H1 (cell line): Measurements from ENCODE around the gene SEMA3E. TPM values are rescaled to one million over a fixed set of nuclear protein-coding genes. Genes with fewer than 3 reads are reported as not detected.

Source experiments
- CTCF ChIA-PET: fragments of 300-600 bp; sonication (Branson Sonifier 250); formaldehyde crosslinking; loops from one replicate; lab custom pipeline; 2021; ENCODE audit not compliant: partially characterized antibody; lab: Charles Lee
- POLR2A ChIA-PET: fragments of 300-600 bp; sonication (Branson Sonifier 250); formaldehyde crosslinking; loops from one replicate; lab custom pipeline; 2021; ENCODE audit warnings: inconsistent platforms; ENCODE audit not compliant: partially characterized antibody; lab: Charles Lee
- DNase-seq, 2 experiments: peaks; one replicate each; pipeline versions ENCODE4 v3.0.0 to v3.0.0-alpha.2; 2010 to 2022; ENCODE audit warnings: low spot score in 2 of 2, low read depth in 1 of 2, mixed read lengths in 1 of 2
- FAIRE-seq: peaks from 2 replicates; lab custom pipeline; 2011; peaks lifted over from hg19 to GRCh38; lab: Jason Lieb, UNC
- H2AFZ ChIP-seq: 2 replicates; pipeline ENCODE4 v1.8.1; 2012; ENCODE audit warnings: low read length, inconsistent platforms
- H2AK5ac ChIP-seq: 2 replicates; pipeline ENCODE4 v1.6.1; 2013; ENCODE audit warnings: low read depth, low read length
- H2BK120ac ChIP-seq: replicated peaks from 2 replicates; pipeline ENCODE3; 2013; ENCODE audit warnings: low read depth, low read length, inconsistent platforms
- H2BK12ac ChIP-seq: 2 replicates; pipeline ENCODE4 v1.6.1; 2013; ENCODE audit warnings: low read depth, low read length
- H2BK15ac ChIP-seq: 2 replicates; pipeline ENCODE4 v1.6.1; 2013; ENCODE audit warnings: low read length
- H2BK20ac ChIP-seq: 2 replicates; pipeline ENCODE4 v1.6.1; 2013; ENCODE audit warnings: low read length
- H2BK5ac ChIP-seq: 2 replicates; pipeline ENCODE4 v1.6.1; 2013; ENCODE audit warnings: low read depth, low read length
- H3K14ac ChIP-seq: 2 replicates; pipeline ENCODE4 v1.6.1; 2013; ENCODE audit warnings: inconsistent platforms; ENCODE audit not compliant: insufficient read length
- H3K18ac ChIP-seq: 2 replicates; pipeline ENCODE4 v1.6.1; 2013; ENCODE audit warnings: low read length; ENCODE audit errors: extremely low read depth
- H3K23ac ChIP-seq: 2 replicates; pipeline ENCODE4 v1.6.1; 2013; ENCODE audit warnings: inconsistent platforms; ENCODE audit not compliant: insufficient read length
- H3K23me2 ChIP-seq: 2 replicates; pipeline ENCODE4 v1.6.1; 2013; ENCODE audit warnings: low read depth, low read length
- H3K27ac ChIP-seq: 2 replicates; pipeline ENCODE4 v1.6.1; 2011; ENCODE audit warnings: low read depth, low read length, inconsistent platforms
- H3K27me3 ChIP-seq, 4 experiments: replicated peaks in 1 of 4; 1 replicate in 1 of 4; 2 replicates in 3 of 4; pipeline versions ENCODE4 v1.6.1 to v1.8.1; 2011 to 2013; ENCODE audit warnings: low read length in 3 of 4, mild to moderate bottlenecking in 3 of 4, inconsistent platforms in 2 of 4, mixed read lengths in 2 of 4, moderate library complexity in 1 of 4; ENCODE audit not compliant: control insufficient read depth in 3 of 4, insufficient read depth in 3 of 4; ENCODE audit errors: extremely low read depth in 1 of 4
- H3K36me3 ChIP-seq, 4 experiments: 2 replicates each; pipeline versions ENCODE4 v1.6.1 to v1.8.1; 2011 to 2013; ENCODE audit warnings: mild to moderate bottlenecking in 4 of 4, low read length in 3 of 4, moderate library complexity in 2 of 4, control low read depth in 1 of 4, inconsistent platforms in 1 of 4; ENCODE audit not compliant: insufficient read depth in 4 of 4, control insufficient read depth in 2 of 4
- H3K4ac ChIP-seq: replicated peaks from 2 replicates; pipeline ENCODE3; 2013; ENCODE audit warnings: low read length, low read depth, mixed read lengths, inconsistent platforms; ENCODE audit not compliant: insufficient read length
- H3K4me1 ChIP-seq, 4 experiments: replicated peaks in 1 of 4; 1 replicate in 1 of 4; 2 replicates in 3 of 4; pipeline versions ENCODE4 v1.6.1 to v1.8.1; 2011 to 2013; ENCODE audit warnings: low read length in 3 of 4, inconsistent platforms in 2 of 4, mixed read lengths in 1 of 4; ENCODE audit not compliant: insufficient read depth in 4 of 4, control insufficient read depth in 3 of 4
- H3K4me2 ChIP-seq, 2 experiments: 2 replicates each; pipeline versions ENCODE4 v1.6.1 to v1.8.1; 2011 to 2013; ENCODE audit warnings: low read depth in 2 of 2, low read length in 2 of 2, control low read depth in 1 of 2, inconsistent platforms in 1 of 2, mild to moderate bottlenecking in 1 of 2; ENCODE audit not compliant: insufficient read depth in 1 of 2
- H3K4me3 ChIP-seq, 4 experiments: fragments of 200-600, 300-600 bp in 1 of 4; sonication (generic), shearing (Covaris generic), sonication (Bioruptor Twin) in 1 of 4; 2 replicates each; pipeline versions ENCODE4 v1.5.1 to v1.8.1; 2011 to 2016; ENCODE audit warnings: low read length in 4 of 4, low read depth in 3 of 4, control low read depth in 2 of 4, inconsistent platforms in 2 of 4, mild to moderate bottlenecking in 2 of 4, mixed read lengths in 1 of 4, moderate library complexity in 1 of 4; ENCODE audit not compliant: insufficient read depth in 2 of 4; ENCODE audit errors: extremely low read depth in 1 of 4
- H3K56ac ChIP-seq: replicated peaks from 2 replicates; pipeline ENCODE3; 2013; ENCODE audit warnings: low read depth, mild to moderate bottlenecking, mixed read lengths, low read length, inconsistent platforms; ENCODE audit not compliant: insufficient read length
- H3K79me1 ChIP-seq: 2 replicates; pipeline ENCODE4 v1.6.1; 2013; ENCODE audit warnings: low read depth, low read length, control low read depth
- H3K79me2 ChIP-seq, 2 experiments: 2 replicates each; pipeline versions ENCODE4 v1.6.1 to v1.8.1; 2012 to 2013; ENCODE audit warnings: low read length in 2 of 2, mild to moderate bottlenecking in 2 of 2, inconsistent platforms in 1 of 2; ENCODE audit not compliant: insufficient read depth in 2 of 2, control insufficient read depth in 1 of 2
- H3K9ac ChIP-seq, 4 experiments: replicated peaks in 1 of 4; 1 replicate in 1 of 4; 2 replicates in 3 of 4; pipeline versions ENCODE4 v1.6.1 to v1.8.1; 2011 to 2013; ENCODE audit warnings: low read depth in 3 of 4, low read length in 3 of 4, control low read depth in 2 of 4, mild to moderate bottlenecking in 2 of 4, moderate library complexity in 2 of 4, inconsistent platforms in 1 of 4; ENCODE audit errors: extremely low read depth in 1 of 4
- H3K9me3 ChIP-seq, 2 experiments: 2 replicates each; pipeline versions ENCODE4 v1.6.1 to v1.8.1; 2012 to 2013; ENCODE audit warnings: mild to moderate bottlenecking in 2 of 2, moderate library complexity in 2 of 2, control low read depth in 1 of 2, inconsistent platforms in 1 of 2, low read depth in 1 of 2, low read length in 1 of 2, mixed read lengths in 1 of 2; ENCODE audit not compliant: insufficient read depth in 2 of 2
- H4K20me1 ChIP-seq, 2 experiments: replicated peaks in 1 of 2; 2 replicates each; pipeline versions ENCODE3 to v1.8.1; 2011 to 2013; ENCODE audit warnings: inconsistent platforms in 2 of 2, low read length in 2 of 2, mild to moderate bottlenecking in 1 of 2; ENCODE audit not compliant: insufficient read depth in 2 of 2, control insufficient read depth in 1 of 2
- H4K5ac ChIP-seq: 2 replicates; pipeline ENCODE4 v1.6.1; 2013; ENCODE audit warnings: low read length, low read depth, mixed read lengths, inconsistent platforms; ENCODE audit not compliant: insufficient read length
- H4K8ac ChIP-seq: 2 replicates; pipeline ENCODE4 v1.8.0; 2013; ENCODE audit warnings: mild to moderate bottlenecking, moderate library complexity, low read length, inconsistent platforms; ENCODE audit not compliant: insufficient read depth; ENCODE audit errors: extremely low read depth
- H4K91ac ChIP-seq: replicated peaks from 2 replicates; pipeline ENCODE3; 2013; ENCODE audit warnings: low read length, mixed read lengths, inconsistent platforms; ENCODE audit not compliant: insufficient read length
- BACH1 ChIP-seq: IDR thresholded peaks from 2 replicates; pipeline ENCODE4 v1.6.1; 2012; ENCODE audit warnings: low read length, improper control_type of control experiment
- EZH2 ChIP-seq: fragments of 200-600 bp; sonication (generic); IDR thresholded peaks from 2 replicates; pipeline ENCODE4 v1.7.1; 2012; ENCODE audit warnings: low read depth, mild to moderate bottlenecking, moderate library complexity, low read length, inconsistent platforms; ENCODE audit not compliant: severe bottlenecking
- RXRA ChIP-seq: IDR thresholded peaks from 2 replicates; pipeline ENCODE4 v1.6.1; 2011; ENCODE audit warnings: low read depth, mild to moderate bottlenecking, low read length, moderate library complexity; ENCODE audit not compliant: insufficient read depth
- SIN3A ChIP-seq, 2 experiments: IDR thresholded peaks in 1 of 2; conservative IDR thresholded peaks in 1 of 2; 2 replicates each; pipeline ENCODE4 v1.6.1; 2011 to 2012; ENCODE audit warnings: low read length in 2 of 2, improper control_type of control experiment in 1 of 2, low read depth in 1 of 2, mild to moderate bottlenecking in 1 of 2
- TBP ChIP-seq: IDR thresholded peaks from 2 replicates; pipeline ENCODE4 v1.6.1; 2011; ENCODE audit warnings: low read depth, low read length, improper control_type of control experiment
- ZNF274 ChIP-seq: IDR thresholded peaks from 2 replicates; pipeline ENCODE4 v1.7.0; 2012; ENCODE audit warnings: low read length, borderline replicate concordance; ENCODE audit errors: extremely low read depth
- WGBS, 2 experiments: shearing (Covaris generic) in 1 of 2; methylation state at CpG; one replicate each; pipeline versions ENCODE4 v1.1.6 to v1.1.7; 2013 to 2015; ENCODE audit warnings: low lambda C conversion rate in 2 of 2, mixed read lengths in 2 of 2, inconsistent platforms in 1 of 2, low coverage in 1 of 2, missing lambda C conversion rate in 1 of 2; ENCODE audit not compliant: insufficient replicate concordance in 2 of 2, insufficient coverage in 1 of 2, insufficient read length in 1 of 2; ENCODE audit errors: extremely low coverage in 1 of 2, missing lambda C conversion rate in 1 of 2; 5-methylcytosine and 5-hydroxymethylcytosine counted together
- polyA plus RNA-seq, 7 experiments: library from polyadenylated mRNA; depleted of rRNA in 3 of 7; stranded (reverse) in 5 of 7; unstranded in 2 of 7; fragments of >200 nt in 5 of 7; fragments of 200-250 nt in 2 of 7; gene quantifications; 1 replicate in 5 of 7; 2 replicates in 1 of 7; 4 replicates in 1 of 7; pipeline versions ENCODE4 v1.2.1 to v1.2.3, GENCODE V29; 2011 to 2013; ENCODE audit warnings: missing spikeins in 2 of 7, mixed read lengths in 2 of 7
- total RNA-seq: library from RNA; stranded (reverse); fragmentation: NEBNext Ultra II Directional; extraction: Animal tissue kit (Norgen Biotek cat#: 25700); gene quantifications from 2 replicates; pipeline ENCODE4 v1.2.1, GENCODE V29; 2021

SEMA3E gene
- total and polyA plus RNA-seq, 2 of the 8 experiments (the other 6 are each of a cell fraction or from before 2014, with no cell fraction given): 0.93 to 0.94 TPM

DNA sequence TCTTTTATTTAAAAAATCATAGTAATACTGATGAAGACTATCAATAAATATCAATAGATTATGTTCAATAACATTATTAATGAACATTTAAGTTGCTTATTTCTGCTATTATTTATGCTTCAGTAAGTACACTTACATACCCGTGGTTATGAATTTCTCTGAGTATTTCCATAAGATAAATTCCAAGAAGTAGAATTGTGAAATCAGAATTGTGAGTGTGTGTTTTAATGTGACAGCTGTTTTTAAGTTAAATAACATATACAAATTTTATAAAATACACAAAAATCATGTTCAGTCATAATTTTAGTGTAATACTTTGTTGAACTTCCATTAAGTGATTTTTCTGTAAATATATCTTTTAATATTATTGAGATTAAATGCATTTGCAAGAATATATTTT lies 37.5 kb upstream of the SEMA3E start:
- no peak overlapping the region for H2BK5ac ChIP-seq
- no peak for DNase-seq
- no peak overlapping the region for H3K27ac ChIP-seq
- POLR2A ChIA-PET: no interaction called here
- H3K18ac ChIP-seq: no peak overlapping the region
- H4K91ac ChIP-seq: no peak overlapping the region
- H3K27me3 ChIP-seq: no peaks in the 10 kb centered on the region; a peak in 1 of 7 replicates
- H3K14ac ChIP-seq: no peak overlapping the region
- no peaks in the 10 kb centered on the region for H3K79me1 ChIP-seq
- H4K8ac ChIP-seq: no peak overlapping the region
- H3K23me2 ChIP-seq: peaks cover 2% of the 10 kb centered on the region; the same call in 1 of the 2 replicates
- no peak overlapping the region for H3K56ac ChIP-seq
- no peak for FAIRE-seq
- CTCF ChIA-PET: interaction anchor here (0.7 kb wide), 1 partner anchor 173 kb away, joined by 3 read pairs; no protein-coding TSS in a partner anchor
- H3K4me1 ChIP-seq: peaks cover 0 to 16% (median 10%) of the 10 kb centered on the region in 4 experiments; a peak in 5 of 7 replicates
- H3K9me3 ChIP-seq: no peaks in the 10 kb centered on the region
- H3K4me3 ChIP-seq: no peak overlapping the region
- H3K36me3 ChIP-seq: no peaks in the 10 kb centered on the region
- WGBS, 2 experiments: 79% methylated on average over 1 of the region's 1 CpG; no CpG with 5 or more reads in 1 of the 2 experiments
- no peaks in the 10 kb centered on the region for H3K79me2 ChIP-seq
- no peak overlapping the region for H2BK120ac ChIP-seq
- H2BK12ac ChIP-seq: no peak overlapping the region
- H2AK5ac ChIP-seq: no peak overlapping the region
- no peak overlapping the region for H3K9ac ChIP-seq
- no peak overlapping the region for H3K23ac ChIP-seq
- H2BK15ac ChIP-seq: no peak overlapping the region
- H4K5ac ChIP-seq: no peak overlapping the region
- no peak for TF ChIP-seq BACH1
- no peak for TF ChIP-seq EZH2
- no peak for TF ChIP-seq ZNF274
- TF ChIP-seq RXRA: no peak
- TF ChIP-seq TBP: no peak
- TF ChIP-seq SIN3A (conservative IDR thresholded peaks at IDR 0.05 in 1 of 2, IDR thresholded peaks at IDR 0.05 in 1 of 2; ENCODE audit: low read depth in 1 of 2, low read length in 2 of 2): no peak
- TF ChIP-seq, all 59 proteins: peak for 0
- Histone ChIP-seq H3K4me2 (no peak overlapping the region), H2AFZ (no peak overlapping the region), H4K20me1 (no peaks in the 10 kb centered on the region), H3K4ac (no peak overlapping the region), H2BK20ac (no peak overlapping the region)
